ENCODE measurements around the gene DLX1.

DNA sequence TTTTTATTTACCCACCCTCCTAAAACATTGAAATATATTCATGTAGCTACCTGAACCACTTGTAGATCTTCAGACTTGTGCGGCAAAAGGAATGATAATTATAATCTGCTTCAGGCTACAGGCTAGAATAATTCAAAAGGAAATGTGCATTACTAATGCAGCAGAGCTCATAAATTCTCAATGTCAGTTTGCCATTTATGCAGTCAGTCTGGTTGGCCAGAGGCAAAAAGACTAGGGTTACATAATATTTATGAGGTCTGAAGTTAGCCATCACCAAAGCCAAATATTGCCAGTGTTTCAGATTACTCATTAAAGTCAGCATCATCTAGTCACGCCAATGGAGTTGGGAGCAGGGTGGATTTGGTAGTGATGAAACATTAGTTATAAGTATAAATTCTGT lies 46.7 kb upstream of the DLX1 start:
- TF ChIP-seq POLR2A (IDR thresholded peaks at IDR 0.05; ENCODE audit: low read depth, low read length): no peak
- no peak for TF ChIP-seq POLR2AphosphoS5 (IDR thresholded peaks at IDR 0.05; ENCODE audit: low read depth, low read length)
- TF ChIP-seq TAF1 (IDR thresholded peaks at IDR 0.05; ENCODE audit: low read depth, low read length): no peak
- no peak for TF ChIP-seq PAX5 (IDR thresholded peaks at IDR 0.05; ENCODE audit: insufficient read depth, low read length, severe bottlenecking)
- TF ChIP-seq SPI1 (IDR thresholded peaks at IDR 0.05; ENCODE audit: low read depth, low read length): no peak
- TF ChIP-seq POU2F2 (IDR thresholded peaks at IDR 0.05; ENCODE audit: low read depth, low read length): no peak
